ENCODE results near the gene NEK9.

Gene NEK9

GRCh38 chr14:75147423-75148071 lies 20.7 kb upstream of the NEK9 start:
- peak overlapping the region in 1 of 2 donors; percentile 10 for H3K4me3 ChIP-seq (ENCODE audit: low read length in 2 of 2)

DNA sequence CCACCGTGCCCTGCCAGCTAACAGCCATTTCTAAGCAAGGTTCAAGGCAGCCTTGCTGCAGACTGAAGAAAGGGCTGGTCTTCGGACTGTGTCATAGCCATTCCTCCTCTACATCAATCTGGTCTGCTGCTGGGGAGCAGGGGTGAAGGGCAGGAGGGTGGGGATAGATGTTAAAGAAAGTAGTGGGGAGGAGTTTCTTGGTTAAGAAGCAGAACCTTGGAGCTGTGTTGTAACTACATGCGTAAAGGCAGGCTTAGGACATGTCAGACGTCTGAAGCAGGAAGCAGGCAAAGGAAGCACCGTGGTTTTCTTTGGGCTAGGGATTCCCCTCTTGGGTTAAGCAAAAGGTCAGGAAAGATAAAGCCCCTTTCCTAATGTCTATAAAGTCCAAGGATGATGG lies 18.1 kb upstream of the NEK9 start:
- no peak overlapping the region for H3K14ac ChIP-seq (ENCODE audit: low read length)
- peaks cover 0 to 50% of the 10 kb centered on the region in 2 donors for H3K36me3 ChIP-seq (replicated peaks in 1 of 2; ENCODE audit: control insufficient read depth in 2 of 2, insufficient read depth in 2 of 2, low read length in 2 of 2)

More at GRCh38 chr14:75147423-75148071, 20.7 kb upstream of the NEK9 start:
- Histone ChIP-seq H3K18ac (ENCODE audit: low read length) (no peak overlapping the region), H4K8ac (ENCODE audit: low read depth, low read length) (no peak overlapping the region), H3K79me1 (ENCODE audit: low read depth, low read length) (peaks cover 3% of the 10 kb centered on the region), H2AK5ac (ENCODE audit: low read depth, low read length) (no peak overlapping the region), H3K9ac (ENCODE audit: low read depth, low read length, poor library complexity) (no peak overlapping the region), H3K36me3 (replicated peaks in 1 of 2; ENCODE audit: control insufficient read depth in 2 of 2, insufficient read depth in 2 of 2, low read length in 2 of 2) (peaks cover 3 to 68% of the 10 kb centered on the region in 2 donors), H3K4ac (ENCODE audit: low read length) (no peak overlapping the region), H3K4me1 (ENCODE audit: control insufficient read depth in 2 of 2, insufficient read depth in 1 of 2, low read depth in 1 of 2, low read length in 2 of 2) (peaks cover 8 to 9% of the 10 kb centered on the region in 2 donors), H3K4me2 (ENCODE audit: insufficient read depth, low read length, poor library complexity, severe bottlenecking) (no peak overlapping the region), H3K23ac (ENCODE audit: low read depth, low read length, poor library complexity) (no peak overlapping the region), H2AFZ (ENCODE audit: low read length) (peak overlapping the region; percentile 13), H3K14ac (ENCODE audit: low read length) (no peak overlapping the region), H3K9me3 (replicated peaks in 1 of 2; ENCODE audit: control insufficient read depth in 2 of 2, insufficient read depth in 1 of 2, low read depth in 1 of 2, low read length in 2 of 2) (no peaks in the 10 kb centered on the region), H2BK5ac (ENCODE audit: low read length) (no peak overlapping the region), H3K27ac (replicated peaks; ENCODE audit: low read length) (peak overlapping the region; percentile 76), H2BK120ac (ENCODE audit: low read depth, low read length) (no peak overlapping the region), H2BK15ac (ENCODE audit: low read length) (no peak overlapping the region), H3K27me3 (ENCODE audit: control insufficient read depth in 3 of 3, insufficient read depth in 3 of 3, low read depth in 1 of 3, low read length in 3 of 3) (no peaks in the 10 kb centered on the region), H4K91ac (ENCODE audit: low read depth, low read length, poor library complexity) (no peak overlapping the region), H2BK12ac (ENCODE audit: low read length) (no peak overlapping the region)
- peak; percentile 55 for DNase-seq (ENCODE audit: low spot score)
- WGBS, 2 donors (ENCODE audit: extremely low coverage in 2 of 2, insufficient read length in 2 of 2, insufficient replicate concordance in 1 of 2) = no CpG with 5 or more reads among the region's 13 CpGs

GRCh38 chr14:75143761-75144527 lies 17.1 kb upstream of the NEK9 start:
- Histone ChIP-seq H2AK5ac (ENCODE audit: low read depth, low read length) (no peak overlapping the region), H3K79me1 (ENCODE audit: low read depth, low read length) (no peaks in the 10 kb centered on the region), H3K4ac (ENCODE audit: low read length) (no peak overlapping the region), H3K36me3 (replicated peaks in 1 of 2; ENCODE audit: control insufficient read depth in 2 of 2, insufficient read depth in 2 of 2, low read length in 2 of 2) (peaks cover 0 to 43% of the 10 kb centered on the region in 2 donors), H3K27me3 (ENCODE audit: control insufficient read depth in 3 of 3, insufficient read depth in 3 of 3, low read depth in 1 of 3, low read length in 3 of 3) (no peaks in the 10 kb centered on the region), H2BK12ac (ENCODE audit: low read length) (no peak overlapping the region), H3K4me3 (ENCODE audit: low read length in 2 of 2) (no peak overlapping the region), H2BK120ac (ENCODE audit: low read depth, low read length) (no peak overlapping the region), H3K23ac (ENCODE audit: low read depth, low read length, poor library complexity) (no peak overlapping the region), H3K4me1 (ENCODE audit: control insufficient read depth in 2 of 2, insufficient read depth in 1 of 2, low read depth in 1 of 2, low read length in 2 of 2) (peaks cover 8 to 9% of the 10 kb centered on the region in 2 donors), H2AFZ (ENCODE audit: low read length) (no peak overlapping the region), H3K4me2 (ENCODE audit: insufficient read depth, low read length, poor library complexity, severe bottlenecking) (no peak overlapping the region), H4K8ac (ENCODE audit: low read depth, low read length) (no peak overlapping the region), H2BK5ac (ENCODE audit: low read length) (no peak overlapping the region), H3K9me3 (replicated peaks in 1 of 2; ENCODE audit: control insufficient read depth in 2 of 2, insufficient read depth in 1 of 2, low read depth in 1 of 2, low read length in 2 of 2) (no peaks in the 10 kb centered on the region), H3K9ac (ENCODE audit: low read depth, low read length, poor library complexity) (no peak overlapping the region), H3K27ac (replicated peaks; ENCODE audit: low read length) (no peak overlapping the region), H3K18ac (ENCODE audit: low read length) (no peak overlapping the region), H3K14ac (ENCODE audit: low read length) (no peak overlapping the region), H2BK15ac (ENCODE audit: low read length) (no peak overlapping the region), H4K91ac (ENCODE audit: low read depth, low read length, poor library complexity) (no peak overlapping the region)
- no peak for DNase-seq (ENCODE audit: low spot score)
- WGBS, 2 donors (ENCODE audit: extremely low coverage in 2 of 2, insufficient read length in 2 of 2, insufficient replicate concordance in 1 of 2) = no CpG with 5 or more reads among the region's 9 CpGs

More for the DNA sequence above, 18.1 kb upstream of the NEK9 start:
- H3K23ac ChIP-seq (ENCODE audit: low read depth, low read length, poor library complexity) = no peak overlapping the region
- H2BK12ac ChIP-seq (ENCODE audit: low read length) = no peak overlapping the region
- H3K9ac ChIP-seq (ENCODE audit: low read depth, low read length, poor library complexity) = no peak overlapping the region
- no peak for DNase-seq (ENCODE audit: low spot score)
- H3K4me3 ChIP-seq (ENCODE audit: low read length in 2 of 2) = no peak overlapping the region
- WGBS, 2 donors (ENCODE audit: extremely low coverage in 2 of 2, insufficient read length in 2 of 2, insufficient replicate concordance in 1 of 2) = no CpG with 5 or more reads among the region's 5 CpGs
- no peak overlapping the region for H3K4me2 ChIP-seq (ENCODE audit: insufficient read depth, low read length, poor library complexity, severe bottlenecking)
- H3K4ac ChIP-seq (ENCODE audit: low read length) = no peak overlapping the region
- H3K27me3 ChIP-seq (ENCODE audit: control insufficient read depth in 3 of 3, insufficient read depth in 3 of 3, low read depth in 1 of 3, low read length in 3 of 3) = no peaks in the 10 kb centered on the region
- no peaks in the 10 kb centered on the region for H3K9me3 ChIP-seq (replicated peaks in 1 of 2; ENCODE audit: control insufficient read depth in 2 of 2, insufficient read depth in 1 of 2, low read depth in 1 of 2, low read length in 2 of 2)
- no peak overlapping the region for H2AFZ ChIP-seq (ENCODE audit: low read length)
- peaks cover 8 to 9% of the 10 kb centered on the region in 2 donors for H3K4me1 ChIP-seq (ENCODE audit: control insufficient read depth in 2 of 2, insufficient read depth in 1 of 2, low read depth in 1 of 2, low read length in 2 of 2)
- no peaks in the 10 kb centered on the region for H3K79me1 ChIP-seq (ENCODE audit: low read depth, low read length)
- no peak overlapping the region for H4K8ac ChIP-seq (ENCODE audit: low read depth, low read length)
- H3K27ac ChIP-seq (replicated peaks; ENCODE audit: low read length) = no peak overlapping the region
- H2BK15ac ChIP-seq (ENCODE audit: low read length) = no peak overlapping the region
- no peak overlapping the region for H2AK5ac ChIP-seq (ENCODE audit: low read depth, low read length)
- H3K18ac ChIP-seq (ENCODE audit: low read length) = no peak overlapping the region
- H4K91ac ChIP-seq (ENCODE audit: low read depth, low read length, poor library complexity) = no peak overlapping the region
- no peak overlapping the region for H2BK5ac ChIP-seq (ENCODE audit: low read length)
- H2BK120ac ChIP-seq (ENCODE audit: low read depth, low read length) = no peak overlapping the region

- Histone ChIP-seq H3K9me3 (replicated peaks in 1 of 2; ENCODE audit: control insufficient read depth in 2 of 2, insufficient read depth in 1 of 2, low read depth in 1 of 2, low read length in 2 of 2) (no peaks in the 10 kb centered on the region), H2AK5ac (ENCODE audit: low read depth, low read length) (no peak overlapping the region), H2BK15ac (ENCODE audit: low read length) (no peak overlapping the region), H3K27me3 (ENCODE audit: control insufficient read depth in 3 of 3, insufficient read depth in 3 of 3, low read depth in 1 of 3, low read length in 3 of 3) (no peaks in the 10 kb centered on the region), H2BK5ac (ENCODE audit: low read length) (no peak overlapping the region), H3K23ac (ENCODE audit: low read depth, low read length, poor library complexity) (no peak overlapping the region), H3K36me3 (replicated peaks in 1 of 2; ENCODE audit: control insufficient read depth in 2 of 2, insufficient read depth in 2 of 2, low read length in 2 of 2) (peaks cover 0 to 41% of the 10 kb centered on the region in 2 donors), H3K4me2 (ENCODE audit: insufficient read depth, low read length, poor library complexity, severe bottlenecking) (no peak overlapping the region), H3K4me3 (ENCODE audit: low read length in 2 of 2) (no peak overlapping the region), H3K18ac (ENCODE audit: low read length) (no peak overlapping the region), H3K4ac (ENCODE audit: low read length) (no peak overlapping the region), H2BK120ac (ENCODE audit: low read depth, low read length) (no peak overlapping the region), H4K91ac (ENCODE audit: low read depth, low read length, poor library complexity) (no peak overlapping the region), H3K27ac (replicated peaks; ENCODE audit: low read length) (no peak overlapping the region), H3K14ac (ENCODE audit: low read length) (no peak overlapping the region), H3K4me1 (ENCODE audit: control insufficient read depth in 2 of 2, insufficient read depth in 1 of 2, low read depth in 1 of 2, low read length in 2 of 2) (peaks cover 2 to 3% of the 10 kb centered on the region in 2 donors), H2BK12ac (ENCODE audit: low read length) (no peak overlapping the region), H4K8ac (ENCODE audit: low read depth, low read length) (no peak overlapping the region), H3K79me1 (ENCODE audit: low read depth, low read length) (no peaks in the 10 kb centered on the region), H3K9ac (ENCODE audit: low read depth, low read length, poor library complexity) (no peak overlapping the region), H2AFZ (ENCODE audit: low read length) (no peak overlapping the region)
- no peak for DNase-seq (ENCODE audit: low spot score)
- WGBS, 2 donors (ENCODE audit: extremely low coverage in 2 of 2, insufficient read length in 2 of 2, insufficient replicate concordance in 1 of 2) = no CpG with 5 or more reads among the region's 1 CpG
Measured at GRCh38 chr14:75142494-75142893, 15.6 kb upstream of the NEK9 start.

All from neuronal stem cell (in vitro differentiated cells).